Ectodermal cell (in vitro differentiated cells): ENCODE data around the gene MALT1.

ENCODE experiments used
- H3K27ac ChIP-seq: 2 replicates; pipeline ENCODE4 v1.7.0; 2013; ENCODE audit warnings: mild to moderate bottlenecking, low read depth, low read length; ENCODE audit not compliant: insufficient read depth, poor library complexity, severe bottlenecking
- H3K27me3 ChIP-seq: 2 replicates; pipeline ENCODE4 v1.7.0; 2013; ENCODE audit warnings: mild to moderate bottlenecking, low read length; ENCODE audit not compliant: insufficient read depth, control insufficient read depth, poor library complexity, severe bottlenecking
- H3K36me3 ChIP-seq: one replicate; pipeline ENCODE4 v1.7.0; 2013; ENCODE audit warnings: low read length; ENCODE audit not compliant: control insufficient read depth, insufficient read depth
- H3K4me1 ChIP-seq: one replicate; pipeline ENCODE4 v1.7.0; 2013; ENCODE audit warnings: low read length; ENCODE audit not compliant: control insufficient read depth, insufficient read depth
- H3K4me3 ChIP-seq: 2 replicates; pipeline ENCODE4 v1.7.0; 2013; ENCODE audit warnings: low read depth, low read length, control low read depth; ENCODE audit not compliant: insufficient read depth
- H3K9me3 ChIP-seq: 2 replicates; pipeline ENCODE4 v1.7.0; 2013; ENCODE audit warnings: mild to moderate bottlenecking, low read length, moderate library complexity; ENCODE audit not compliant: control insufficient read depth
- WGBS, 2 experiments: methylation state at CpG; one replicate each; pipeline ENCODE4 v1.1.7; 2013; ENCODE audit warnings: missing lambda C conversion rate in 2 of 2; 5-methylcytosine and 5-hydroxymethylcytosine counted together

MALT1 gene

GRCh38 chr18:58668211-58668610, 3.1 kb upstream of the MALT1 start:
- H3K27me3 ChIP-seq = no peaks in the 10 kb centered on the region
- peaks cover 4% of the 10 kb centered on the region for H3K4me1 ChIP-seq
- H3K9me3 ChIP-seq = no peaks in the 10 kb centered on the region
- H3K27ac ChIP-seq = no peak overlapping the region
- H3K4me3 ChIP-seq = no peak overlapping the region
- 91 to 94% methylated on average over 2 of the region's 2 CpGs for WGBS, 2 experiments
- H3K36me3 ChIP-seq = no peaks in the 10 kb centered on the region

DNA sequence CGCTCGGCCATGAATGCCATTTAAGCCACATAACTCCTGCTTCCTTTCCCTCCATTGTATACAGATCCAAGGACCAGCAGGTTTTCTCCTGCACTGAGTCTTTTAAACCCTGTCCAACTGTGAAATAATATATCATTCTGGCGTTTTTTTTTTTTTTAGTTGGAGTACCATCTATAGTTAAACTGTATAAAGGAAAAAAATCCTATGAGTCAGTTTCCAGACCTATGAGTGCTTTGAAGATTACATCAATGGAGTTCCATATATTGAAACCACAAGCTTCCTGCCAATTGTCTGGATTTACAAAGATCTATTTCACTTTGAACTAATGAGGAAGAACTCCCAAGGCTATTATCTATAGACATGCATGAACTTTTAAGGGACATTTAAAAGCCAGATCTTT, 2.4 kb upstream of the MALT1 start:
- Histone ChIP-seq H3K4me1 (peaks cover 4% of the 10 kb centered on the region), H3K36me3 (no peaks in the 10 kb centered on the region), H3K9me3 (no peaks in the 10 kb centered on the region), H3K27me3 (no peaks in the 10 kb centered on the region), H3K4me3 (no peak overlapping the region), H3K27ac (no peak overlapping the region)
- WGBS, 2 experiments = 91 to 95% methylated on average over 2 to 3 of the region's 3 CpGs

GRCh38 chr18:58669731-58670378, 1.4 kb upstream of the MALT1 start:
- 92 to 94% methylated on average over 9 to 11 of the region's 11 CpGs for WGBS, 2 experiments
- Histone ChIP-seq H3K27me3 (no peaks in the 10 kb centered on the region), H3K4me1 (peaks cover 9% of the 10 kb centered on the region), H3K9me3 (no peaks in the 10 kb centered on the region), H3K4me3 (no peak overlapping the region), H3K27ac (no peak overlapping the region), H3K36me3 (no peaks in the 10 kb centered on the region)

DNA sequence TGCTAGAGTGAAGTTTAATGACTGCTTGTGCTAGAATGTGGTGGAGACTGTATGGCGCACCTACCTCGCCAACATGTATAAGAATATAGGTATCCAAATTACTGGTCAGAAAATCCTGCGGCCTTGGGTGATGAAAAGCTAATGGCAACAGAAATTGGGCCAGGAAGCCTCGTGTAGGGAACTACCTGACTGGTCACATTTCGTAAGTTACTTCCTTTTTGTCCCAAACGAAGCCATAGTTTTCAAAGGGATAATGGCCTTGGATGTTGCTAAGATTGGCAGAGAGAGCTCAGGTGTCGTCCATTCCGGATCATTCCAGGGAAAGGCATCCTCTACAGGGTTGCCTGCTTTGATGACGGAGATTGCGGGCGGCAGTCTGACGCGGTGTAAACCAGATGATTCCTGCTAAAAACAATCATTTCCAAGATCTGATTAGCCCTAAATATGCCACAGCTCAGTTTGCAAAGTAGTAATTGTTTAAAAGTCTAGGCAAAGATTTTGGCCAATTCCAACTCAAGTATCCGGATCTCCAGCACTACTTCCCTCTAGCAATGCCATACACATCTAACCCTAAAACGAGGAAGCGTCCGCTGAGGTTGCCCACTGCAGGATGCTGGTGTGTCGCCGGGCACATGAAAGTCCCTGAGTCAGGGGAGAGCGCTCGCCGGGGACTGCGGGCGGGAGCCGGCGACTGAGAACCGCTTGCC, 708 bp upstream of the MALT1 start:
- Histone ChIP-seq H3K27ac (peak overlapping the region; percentile 18), H3K27me3 (no peaks in the 10 kb centered on the region), H3K36me3 (no peaks in the 10 kb centered on the region), H3K4me1 (peaks cover 9% of the 10 kb centered on the region), H3K9me3 (no peaks in the 10 kb centered on the region), H3K4me3 (peak overlapping the region; percentile 81)
- 32 to 34% methylated on average over 27 of the region's 27 CpGs for WGBS, 2 experiments

GRCh38 chr18:58671632-58672564, 633 bp downstream of the MALT1 start:
- no peaks in the 10 kb centered on the region for H3K36me3 ChIP-seq
- peak overlapping the region; percentile 44 for H3K27ac ChIP-seq
- no peaks in the 10 kb centered on the region for H3K27me3 ChIP-seq
- H3K9me3 ChIP-seq = no peaks in the 10 kb centered on the region
- H3K4me3 ChIP-seq = peak overlapping the region; percentile 81
- WGBS, 2 experiments = 1% methylated on average over 59 to 63 of the region's 64 CpGs
- peaks cover 9% of the 10 kb centered on the region for H3K4me1 ChIP-seq

- Histone ChIP-seq H3K4me1 (peaks cover 9% of the 10 kb centered on the region), H3K27me3 (no peaks in the 10 kb centered on the region), H3K27ac (no peak overlapping the region), H3K4me3 (no peak overlapping the region), H3K36me3 (no peaks in the 10 kb centered on the region), H3K9me3 (no peaks in the 10 kb centered on the region)
- 88% methylated on average over 5 of the region's 5 CpGs for WGBS, 2 experiments
Observed at GRCh38 chr18:58674159-58674558, 2.9 kb downstream of the MALT1 start.

DNA sequence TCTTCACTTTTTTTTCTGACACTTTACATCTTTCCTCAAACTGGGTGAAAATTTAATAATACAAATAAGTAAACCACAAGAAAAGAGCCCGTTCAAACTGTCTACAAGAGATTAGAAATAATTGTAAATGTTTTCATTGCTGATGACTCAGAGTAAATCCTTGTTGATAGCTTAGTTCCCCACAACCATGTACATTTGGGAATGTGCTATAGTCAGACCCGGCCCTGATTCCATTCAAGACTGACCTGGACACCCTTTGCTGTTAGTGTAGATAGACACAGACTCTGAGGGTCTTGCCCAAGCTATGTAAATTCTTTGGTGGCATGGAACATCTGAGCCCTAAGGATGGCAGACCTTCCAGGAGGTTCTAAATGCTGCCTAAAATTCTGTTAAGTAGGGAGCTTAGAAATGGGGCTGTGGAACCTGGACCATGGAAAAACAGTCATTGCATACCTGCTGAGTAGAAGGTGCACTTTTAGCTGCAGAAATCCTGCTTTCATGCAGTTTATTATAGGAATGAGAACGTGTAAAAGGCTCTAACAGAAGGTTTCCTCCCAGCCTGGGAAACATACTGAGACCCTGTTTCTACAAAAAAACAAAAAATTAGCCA, 3.7 kb downstream of the MALT1 start:
- H3K27me3 ChIP-seq = no peaks in the 10 kb centered on the region
- no peaks in the 10 kb centered on the region for H3K36me3 ChIP-seq
- WGBS, 2 experiments = 91 to 93% methylated on average over 3 of the region's 3 CpGs
- H3K4me3 ChIP-seq = no peak overlapping the region
- peaks cover 9% of the 10 kb centered on the region for H3K4me1 ChIP-seq
- no peaks in the 10 kb centered on the region for H3K9me3 ChIP-seq
- H3K27ac ChIP-seq = no peak overlapping the region

DNA sequence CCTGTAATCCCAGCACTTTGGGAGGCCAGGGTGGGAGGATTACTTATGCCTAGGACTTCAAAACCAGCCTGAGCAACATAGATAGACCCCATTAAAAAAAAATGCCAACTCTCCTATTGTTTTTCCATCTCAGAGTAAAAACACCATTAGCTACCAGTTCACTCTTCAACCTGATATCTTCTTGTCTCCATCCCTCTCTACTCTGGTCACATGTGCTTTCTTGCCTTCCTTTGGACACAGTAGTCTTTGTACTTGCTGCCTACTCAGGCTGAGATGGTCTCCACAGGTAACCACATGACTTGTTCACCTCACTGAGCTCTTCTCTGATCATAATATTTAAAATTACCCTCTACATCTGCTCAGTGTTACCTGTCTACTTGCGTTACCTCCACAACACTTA, 5.0 kb downstream of the MALT1 start:
- Histone ChIP-seq H3K9me3 (no peaks in the 10 kb centered on the region), H3K4me3 (no peak overlapping the region), H3K27ac (no peak overlapping the region), H3K4me1 (peaks cover 9% of the 10 kb centered on the region), H3K27me3 (no peaks in the 10 kb centered on the region), H3K36me3 (peaks cover 4% of the 10 kb centered on the region)
- 80% methylated on average over 1 of the region's 1 CpG; no CpG with 5 or more reads in 1 of the 2 experiments for WGBS, 2 experiments

- Histone ChIP-seq H3K4me1 (no peaks in the 10 kb centered on the region), H3K36me3 (peaks cover 12% of the 10 kb centered on the region), H3K4me3 (no peak overlapping the region), H3K27me3 (no peaks in the 10 kb centered on the region), H3K9me3 (no peaks in the 10 kb centered on the region), H3K27ac (no peak overlapping the region)
- 95 to 97% methylated on average over 5 of the region's 5 CpGs for WGBS, 2 experiments
Observed at GRCh38 chr18:58682429-58683069, 11.3 kb downstream of the MALT1 start.
